Calu3 (cell line): ENCODE results near the gene TRIM31. TPM values are rescaled to one million over a fixed set of nuclear protein-coding genes. Genes with fewer than 3 reads are reported as not detected.
A peak's percentile ranks its signal among the peaks of the same experiment; 100 is the strongest.

Source experiments
- BruUV-seq: library from RNA; stranded (reverse); fragments of 400-500 nt; replicated peaks from 2 replicates; lab custom pipeline; 2021; lab: Mats Ljungman, UMichigan
- CTCF ChIA-PET: fragments of 300-600 bp; sonication (Branson Sonifier 250); formaldehyde crosslinking; loops from one replicate; lab custom pipeline; 2022; ENCODE audit warnings: antibody characterized with exemption; lab: Charles Lee
- DNase-seq: peaks from one replicate; pipeline ENCODE4 v3.0.0; 2022
- H3K27ac Mint-ChIP-seq: one replicate; pipeline ENCODE4 v1.8.0; 2022; ENCODE audit warnings: mixed read lengths; ENCODE audit not compliant: unreplicated experiment
- H3K27me3 Mint-ChIP-seq: one replicate; pipeline ENCODE4 v1.8.0; 2022; ENCODE audit warnings: mixed read lengths; ENCODE audit not compliant: unreplicated experiment
- H3K36me3 Mint-ChIP-seq: one replicate; pipeline ENCODE4 v1.8.0; 2022; ENCODE audit warnings: mild to moderate bottlenecking, moderate library complexity, mixed read lengths; ENCODE audit not compliant: insufficient read depth, unreplicated experiment
- H3K4me1 Mint-ChIP-seq: one replicate; pipeline ENCODE4 v1.8.0; 2022; ENCODE audit warnings: mild to moderate bottlenecking, low read depth, mixed read lengths; ENCODE audit not compliant: unreplicated experiment
- H3K4me3 Mint-ChIP-seq: one replicate; pipeline ENCODE4 v1.8.0; 2022; ENCODE audit warnings: mild to moderate bottlenecking, low read depth, moderate library complexity, mixed read lengths; ENCODE audit not compliant: unreplicated experiment
- H3K9me3 Mint-ChIP-seq: one replicate; pipeline ENCODE4 v1.8.0; 2022; ENCODE audit warnings: low read depth, mixed read lengths; ENCODE audit not compliant: unreplicated experiment
- CTCF ChIP-seq: fragments of 200-600 bp; IDR thresholded peaks from one replicate; pipeline ENCODE4 v1.8.0; 2022; ENCODE audit warnings: antibody characterized with exemption; ENCODE audit not compliant: unreplicated experiment
- intact Hi-C: fragments of 100-400 bp; cut with micrococcal nuclease; formaldehyde crosslinking; loops from one replicate; pipeline ENCODE4 v1.10.0; 2022; ENCODE audit not compliant: unreplicated experiment
- total RNA-seq: library from RNA; stranded (reverse); gene quantifications from 2 replicates; pipeline ENCODE4 v1.2.3, GENCODE V29; 2022

Gene TRIM31
- total RNA-seq, 1 experiment from 2014 or later = 161 TPM

- CTCF ChIA-PET = interaction anchor here (3.1 to 6.4 kb wide), 3 partner anchors 8 to 27 kb away, joined by 12 to 168 read pairs (median 25); partner anchors contain the start of gene TRIM31
- H3K9me3 Mint-ChIP-seq = no peaks in the 10 kb centered on the region
- peaks cover 93% of the 10 kb centered on the region for H3K36me3 Mint-ChIP-seq
- H3K27ac Mint-ChIP-seq = peak overlapping the region; percentile 46
- no peaks in the 10 kb centered on the region for H3K27me3 Mint-ChIP-seq
- H3K4me1 Mint-ChIP-seq = peaks cover 58% of the 10 kb centered on the region
- BruUV-seq = no TSS peak
- no peak for TF ChIP-seq CTCF
- H3K4me3 Mint-ChIP-seq = no peak overlapping the region
- no peak for DNase-seq
- intact Hi-C loops = no loop called here
These were observed 8.2 kb downstream of the TRIM31 start for GRCh38 chr6:30104661-30105060.

- no peaks in the 10 kb centered on the region for H3K9me3 Mint-ChIP-seq
- H3K4me1 Mint-ChIP-seq = peaks cover 61% of the 10 kb centered on the region
- peak overlapping the region; percentile 70 for H3K27ac Mint-ChIP-seq
- no peak for DNase-seq
- BruUV-seq = no TSS peak
- CTCF ChIA-PET = interaction anchor here (0.7 to 6.4 kb wide), 7 partner anchors 8 to 83 kb away, joined by 3 to 168 read pairs (median 5); partner anchors contain the start of genes POLR1H and TRIM31
- H3K27me3 Mint-ChIP-seq = no peaks in the 10 kb centered on the region
- no peak overlapping the region for H3K4me3 Mint-ChIP-seq
- intact Hi-C loops = loop anchor here (1.0 to 2.0 kb wide), 4 partner anchors 9 to 66 kb away; partner anchors contain the start of genes PPP1R11 and TRIM31
- H3K36me3 Mint-ChIP-seq = peaks cover 89% of the 10 kb centered on the region
- no peak for TF ChIP-seq CTCF
These were observed 9.1 kb downstream of the TRIM31 start for GRCh38 chr6:30103872-30104179.

- TF ChIP-seq CTCF = peak; percentile 94
- no peaks in the 10 kb centered on the region for H3K9me3 Mint-ChIP-seq
- intact Hi-C loops = loop anchor here (1.0 to 2.0 kb wide), 4 partner anchors 10 to 67 kb away; partner anchors contain the start of genes PPP1R11 and TRIM31
- no peaks in the 10 kb centered on the region for H3K27me3 Mint-ChIP-seq
- peak overlapping the region; percentile 87 for H3K4me3 Mint-ChIP-seq
- CTCF ChIA-PET = interaction anchor here (0.7 to 6.4 kb wide), 13 partner anchors 9 to 265 kb away, joined by 3 to 168 read pairs (median 4); partner anchors contain the start of genes POLR1H, TRIM26, TRIM31 and TRIM40
- peaks cover 61% of the 10 kb centered on the region for H3K4me1 Mint-ChIP-seq
- H3K36me3 Mint-ChIP-seq = peaks cover 89% of the 10 kb centered on the region
- DNase-seq = peak; percentile 90
- peak overlapping the region; percentile 70 for H3K27ac Mint-ChIP-seq
- BruUV-seq = TSS peak; percentile 8
These were observed 9.7 kb downstream of the TRIM31 start for GRCh38 chr6:30102970-30103871.

- no peaks in the 10 kb centered on the region for H3K27me3 Mint-ChIP-seq
- CTCF ChIA-PET = interaction anchor here (0.8 to 6.4 kb wide), 19 partner anchors 10 to 453 kb away, joined by 3 to 168 read pairs (median 4); partner anchors contain the start of genes TRIM26, TRIM31 and TRIM40
These were observed 10.4 kb downstream of the TRIM31 start for GRCh38 chr6:30102414-30102969.

More at GRCh38 chr6:30102414-30102969, 10.4 kb downstream of the TRIM31 start:
- intact Hi-C loops = loop anchor here (2.0 kb wide), 1 partner anchor 36 kb away; the partner anchor contains the start of gene PPP1R11
- Mint-ChIP-seq H3K27ac (peak overlapping the region; percentile 70), H3K4me1 (peaks cover 61% of the 10 kb centered on the region), H3K9me3 (no peaks in the 10 kb centered on the region), H3K4me3 (peak overlapping the region; percentile 87), H3K36me3 (peaks cover 86% of the 10 kb centered on the region)
- TF ChIP-seq CTCF = no peak
- DNase-seq = no peak
- BruUV-seq = no TSS peak
